SKM-1 (cell line): ENCODE data around the gene RAB3C.
"Not testable (repeated sequence)": the region's sequence is repeated elsewhere in the genome, so short reads cannot be mapped to it uniquely, and the experiment has no call there.

Experiments used
- DNase-seq: peaks from one replicate; lab custom pipeline; 2025; ENCODE audit not compliant: unreplicated experiment; lab: John Stamatoyannopoulos, UW

RAB3C gene

GRCh38 chr5:58582803-58583491 is at the start of gene RAB3C:
Gene RAB3C, plus strand, starts transcription at chr5:58583075. Its CDS starts 134 bp downstream, at chr5:58583209.
- peak; percentile 67 for DNase-seq

- DNase-seq, result not testable (repeated sequence)
Measured at GRCh38 chr5:58541935-58542334, 40.9 kb upstream of the RAB3C start.

- no peak for DNase-seq
Measured at GRCh38 chr5:58542709-58543108, 40.2 kb upstream of the RAB3C start.

GRCh38 chr5:58543723-58544122 is 39.2 kb upstream of the RAB3C start:
- DNase-seq, result no peak

GRCh38 chr5:58544195-58544594 is 38.7 kb upstream of the RAB3C start:
- peak; percentile 94 for DNase-seq

GRCh38 chr5:58544926-58545325 is 37.9 kb upstream of the RAB3C start:
- DNase-seq, result no peak

- DNase-seq, result peak; percentile 83
Measured at GRCh38 chr5:58545912-58546311, 37.0 kb upstream of the RAB3C start.

- DNase-seq, result no peak
Measured at GRCh38 chr5:58548068-58548467, 34.8 kb upstream of the RAB3C start.

GRCh38 chr5:58551492-58551891 is 31.4 kb upstream of the RAB3C start:
- no peak for DNase-seq

GRCh38 chr5:58557665-58558338 is 25.1 kb upstream of the RAB3C start:
- not testable (repeated sequence) for DNase-seq

GRCh38 chr5:58563016-58563700 is 19.7 kb upstream of the RAB3C start:
- not testable (repeated sequence) for DNase-seq

- DNase-seq, result not testable (repeated sequence)
Measured at GRCh38 chr5:58564043-58564832, 18.6 kb upstream of the RAB3C start.

GRCh38 chr5:58565033-58565432 is 17.8 kb upstream of the RAB3C start:
- DNase-seq, result no peak

GRCh38 chr5:58571501-58571900 is 11.4 kb upstream of the RAB3C start:
- DNase-seq, result no peak

- DNase-seq, result not testable (repeated sequence)
Measured at GRCh38 chr5:58572973-58573372, 9.9 kb upstream of the RAB3C start.

GRCh38 chr5:58579781-58580180 is 3.1 kb upstream of the RAB3C start:
- no peak for DNase-seq

GRCh38 chr5:58582019-58582802 is 664 bp upstream of the RAB3C start:
- no peak for DNase-seq

- no peak for DNase-seq
Measured at GRCh38 chr5:58595952-58596351, 13.1 kb downstream of the RAB3C start.

- DNase-seq, result no peak
Measured at GRCh38 chr5:58598440-58598839, 15.6 kb downstream of the RAB3C start.

- DNase-seq, result no peak
Measured at GRCh38 chr5:58599217-58599616, 16.3 kb downstream of the RAB3C start.
